Activated CD8-positive, alpha-beta memory T cell treated with anti-CD3 and anti-CD28 coated beads, Interleukin-2, amount 50 U/mL, for 24 hours (primary cell): ENCODE data around the gene ARHGAP10.
A peak's percentile ranks its signal among the peaks of the same experiment; 100 is the strongest.
"Not testable (repeated sequence)": the region's sequence is repeated elsewhere in the genome, so short reads cannot be mapped to it uniquely, and the experiment has no call there.

Experiments used
- DNase-seq: peaks from one replicate; pipeline ENCODE4 v3.0.0-alpha.2; 2020; ENCODE audit errors: extremely low read depth

ARHGAP10 gene

DNA sequence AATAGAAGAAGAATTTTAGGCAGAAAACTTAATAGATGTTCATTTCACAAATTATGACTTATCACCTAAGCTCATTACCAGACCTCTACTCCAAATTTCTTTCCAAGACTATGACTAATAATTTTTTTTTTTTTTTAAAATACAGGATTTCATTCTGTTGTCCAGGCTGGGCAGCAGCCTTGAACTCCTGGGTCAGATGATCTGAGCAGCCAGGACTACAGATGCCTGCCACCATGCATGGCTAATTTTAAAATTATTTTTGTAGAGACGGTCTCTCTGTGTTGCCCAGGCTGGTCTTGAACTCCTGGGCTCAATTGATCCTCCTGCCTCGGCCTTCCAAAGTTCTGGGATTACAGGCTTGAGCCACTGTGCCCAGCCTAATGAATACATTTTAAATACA is 119.2 kb downstream of the ARHGAP10 start:
- no peak for DNase-seq

GRCh38 chr4:147853706-147854105 is 121.8 kb downstream of the ARHGAP10 start:
- no peak for DNase-seq

- DNase-seq, result no peak
Measured at GRCh38 chr4:147854154-147854553, 122.3 kb downstream of the ARHGAP10 start.

DNA sequence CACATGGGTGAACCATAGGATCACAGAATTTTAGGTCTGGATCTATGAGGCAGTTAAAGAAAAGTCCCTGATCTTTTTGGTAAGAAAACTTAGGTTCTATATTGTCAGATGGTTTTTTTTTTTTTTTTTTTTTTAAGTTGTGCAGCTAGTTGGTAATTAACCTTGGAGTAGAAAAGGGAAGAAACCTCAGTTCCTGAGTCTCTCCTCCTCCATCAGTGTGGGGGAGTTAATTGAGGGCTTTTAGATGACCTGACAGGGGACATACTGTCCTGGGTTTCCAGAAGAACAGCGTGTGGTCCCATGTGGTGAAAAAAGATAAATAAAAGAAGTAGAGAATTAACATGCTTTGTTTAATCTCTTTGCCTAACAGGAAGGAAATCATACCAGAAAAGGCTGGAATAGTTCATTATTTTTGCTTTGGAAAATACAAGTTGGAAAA is 123.7 kb downstream of the ARHGAP10 start:
- DNase-seq, result no peak

DNA sequence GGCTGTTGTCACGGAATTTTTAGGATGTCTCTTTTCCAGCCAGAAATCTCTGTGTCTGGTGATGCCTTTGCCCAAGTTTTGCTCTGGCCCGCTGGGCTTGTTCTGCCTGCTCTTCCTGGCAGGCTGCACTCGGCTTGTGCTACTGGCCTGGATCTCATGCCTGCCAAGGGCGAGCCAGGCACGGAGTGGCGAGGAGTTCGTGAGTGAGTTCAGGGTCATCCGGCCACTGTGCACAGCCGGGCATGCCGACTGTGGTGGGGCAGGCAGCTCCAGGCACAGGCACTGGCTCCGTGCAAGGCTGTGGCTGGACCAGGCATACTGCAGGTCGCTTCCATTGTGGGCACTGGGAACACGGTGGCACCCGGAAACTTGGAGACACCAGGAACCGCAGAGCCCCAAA is 129.1 kb downstream of the ARHGAP10 start:
- no peak for DNase-seq

DNA sequence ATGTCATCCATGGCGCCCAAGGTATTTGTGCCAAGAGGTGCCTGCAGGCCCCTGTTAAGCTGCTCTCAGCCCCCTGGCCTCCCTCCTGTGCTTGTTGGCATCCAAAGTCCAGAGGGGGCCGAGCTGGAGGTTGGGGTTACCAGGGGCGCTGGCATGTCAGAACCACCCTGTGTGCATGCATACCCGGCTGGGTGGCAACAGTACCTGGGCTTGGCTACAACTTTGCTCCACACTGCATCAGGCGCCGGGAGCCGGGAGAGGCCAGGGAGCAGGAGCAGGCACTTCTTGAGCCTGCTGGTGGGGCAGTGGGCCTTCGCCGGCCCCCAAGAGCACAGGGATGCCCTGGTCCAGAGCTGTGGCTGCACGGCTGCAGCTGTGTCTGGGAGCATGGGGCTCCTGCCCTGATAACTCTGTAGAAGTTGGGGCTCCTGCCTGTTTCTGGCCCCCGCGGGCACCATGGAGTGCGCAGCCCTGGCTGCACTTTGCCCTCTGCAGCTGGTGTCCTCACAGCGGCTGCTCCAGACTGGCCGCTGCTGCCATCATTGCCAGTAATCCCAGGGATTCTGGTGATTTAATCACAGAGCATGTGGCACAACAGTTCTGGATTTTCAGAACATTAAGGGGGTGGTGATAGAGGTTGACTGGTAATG is 130.3 kb downstream of the ARHGAP10 start:
- DNase-seq, result no peak

- DNase-seq, result no peak
Measured at GRCh38 chr4:147863111-147863747, 131.3 kb downstream of the ARHGAP10 start.

GRCh38 chr4:147863808-147864472 is 132.1 kb downstream of the ARHGAP10 start:
- no peak for DNase-seq

GRCh38 chr4:147864607-147865006 is 132.7 kb downstream of the ARHGAP10 start:
- no peak for DNase-seq

DNA sequence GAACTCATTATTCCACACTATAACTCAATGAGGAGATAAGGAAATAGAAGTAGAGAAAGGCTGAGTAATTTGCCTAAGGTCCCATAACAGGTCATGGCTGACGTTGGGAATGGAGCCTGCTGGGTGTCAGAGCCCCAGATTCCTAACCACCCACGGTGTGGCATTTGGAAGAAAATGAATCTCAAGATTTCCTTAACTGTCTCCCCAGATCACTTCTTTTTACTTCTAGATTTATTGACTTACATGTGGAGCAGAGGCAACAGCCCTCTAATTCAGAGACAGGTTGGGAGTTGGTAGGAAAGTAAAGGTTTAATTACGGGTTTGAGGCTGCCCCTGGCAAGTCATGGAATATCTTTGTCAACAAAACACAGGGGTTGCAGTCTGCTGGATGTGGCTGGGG is 134.0 kb downstream of the ARHGAP10 start:
- no peak for DNase-seq

- peak; percentile 88 for DNase-seq
Measured at GRCh38 chr4:147866532-147867271, 134.8 kb downstream of the ARHGAP10 start.

DNA sequence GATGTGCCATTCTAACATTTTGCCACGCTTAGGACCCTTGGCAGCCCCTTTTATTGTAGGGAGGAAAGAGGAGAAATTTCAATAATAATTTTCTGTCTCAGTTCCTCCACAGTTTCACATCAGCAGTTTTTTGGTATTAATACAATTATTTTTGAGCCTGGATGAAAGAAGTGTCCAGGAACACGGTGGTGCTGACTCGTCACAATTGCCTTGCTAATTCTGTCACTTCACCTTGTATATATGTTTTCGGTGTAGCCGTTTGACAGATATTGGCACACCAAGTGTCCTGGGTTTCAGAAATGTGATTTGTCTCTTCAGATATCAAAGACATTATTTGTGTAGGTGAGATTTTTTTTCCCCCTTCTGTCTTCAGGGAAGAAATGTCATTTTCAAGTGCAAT is 142.2 kb downstream of the ARHGAP10 start:
- DNase-seq, result no peak

DNA sequence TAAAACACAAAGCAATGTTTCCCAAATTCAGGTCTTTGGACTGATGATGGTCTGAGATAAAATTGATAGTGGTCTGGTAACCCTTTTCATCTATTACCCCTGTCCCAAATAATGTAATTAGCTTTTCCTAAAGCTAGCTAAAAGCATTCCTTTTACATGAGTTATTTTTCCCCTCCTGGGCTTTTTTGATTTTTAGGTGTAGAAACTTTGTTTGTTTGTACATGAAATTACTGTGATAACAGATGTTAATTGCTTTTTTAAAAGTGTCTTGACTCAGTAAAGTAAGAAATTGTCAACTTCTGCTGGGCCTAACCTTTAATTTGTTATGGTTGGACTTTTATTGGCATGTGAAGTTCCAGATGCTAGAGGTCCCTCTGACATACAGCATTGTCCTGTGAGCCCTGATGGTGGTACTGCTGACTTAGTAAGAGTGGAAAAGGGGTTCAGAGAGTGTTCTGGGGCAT is 145.5 kb downstream of the ARHGAP10 start:
- no peak for DNase-seq

GRCh38 chr4:147879676-147880075 is 147.8 kb downstream of the ARHGAP10 start:
- DNase-seq, result no peak

GRCh38 chr4:147880511-147880910 is 148.6 kb downstream of the ARHGAP10 start:
- no peak for DNase-seq

- no peak for DNase-seq
Measured at GRCh38 chr4:147884536-147884935, 152.6 kb downstream of the ARHGAP10 start.

GRCh38 chr4:147885216-147885615 is 153.3 kb downstream of the ARHGAP10 start:
- DNase-seq, result not testable (repeated sequence)

GRCh38 chr4:147891476-147892115 is 159.7 kb downstream of the ARHGAP10 start:
- no peak for DNase-seq

DNA sequence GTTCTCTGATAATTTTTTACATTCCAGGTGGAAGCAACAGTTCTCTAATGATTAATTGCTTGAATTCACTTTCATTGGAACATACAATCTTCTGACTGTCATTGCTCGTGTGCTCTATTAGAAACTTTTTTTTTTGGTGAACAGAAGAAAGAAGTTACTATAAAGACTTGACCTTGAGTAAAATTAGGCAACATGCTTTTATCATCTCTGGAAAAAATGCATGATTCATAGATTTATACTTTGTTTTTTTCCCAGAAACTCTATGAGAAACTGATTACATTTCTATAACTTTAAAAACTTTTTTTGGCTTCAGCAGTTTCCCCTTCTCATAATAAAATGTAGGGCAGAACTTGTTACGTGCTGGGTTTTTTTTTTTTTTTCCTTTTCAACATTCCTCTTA is 167.6 kb downstream of the ARHGAP10 start:
- no peak for DNase-seq

GRCh38 chr4:147901388-147901787 is 169.5 kb downstream of the ARHGAP10 start:
- no peak for DNase-seq

GRCh38 chr4:147901916-147902315 is 170.0 kb downstream of the ARHGAP10 start:
- no peak for DNase-seq

GRCh38 chr4:147909225-147909624 is 177.3 kb downstream of the ARHGAP10 start:
- no peak for DNase-seq
